IMR-90 (cell line): ENCODE data around the gene CDK11B. TPM values are rescaled to one million over a fixed set of nuclear protein-coding genes. Genes with fewer than 3 reads are reported as not detected.

Experiments used
- ATAC-seq: fragments of 200-7000 bp; cut with Tn5 transposase; 2 replicates; pipeline ENCODE4 v1.9.1; 2020; ENCODE audit warnings: low read depth, mild to moderate bottlenecking, moderate library complexity
- BruUV-seq: library from RNA; stranded (reverse); fragments of 400-500 nt; replicated peaks from 2 replicates; lab custom pipeline; 2021; lab: Mats Ljungman, UMichigan
- CTCF ChIA-PET: fragments of 300-600 bp; formaldehyde crosslinking; extraction: SDS; loops from one replicate; lab custom pipeline; 2021; ENCODE audit warnings: antibody characterized with exemption; lab: Yijun Ruan, JAX
- POLR2A ChIA-PET: fragments of 300-600 bp; sonication (Branson Sonifier 250); formaldehyde crosslinking; loops from one replicate; lab custom pipeline; 2022; ENCODE audit warnings: antibody characterized with exemption; ENCODE audit not compliant: unreplicated experiment; lab: Charles Lee
- DNase-seq: peaks from one replicate; pipeline ENCODE4 v3.0.0; 2013
- H2AFZ ChIP-seq: replicated peaks from 2 replicates; pipeline ENCODE3; 2013; ENCODE audit warnings: low read length, mild to moderate bottlenecking; ENCODE audit not compliant: poor library complexity
- H2AK5ac ChIP-seq: 2 replicates; pipeline ENCODE4 v1.6.1; 2013; ENCODE audit warnings: low read depth, low read length, inconsistent platforms
- H2AK9ac ChIP-seq: replicated peaks from 2 replicates; pipeline ENCODE3; 2013; ENCODE audit warnings: mild to moderate bottlenecking, low read depth, low read length, moderate library complexity; ENCODE audit not compliant: poor library complexity
- H2BK120ac ChIP-seq: 2 replicates; pipeline ENCODE4 v1.6.1; 2013; ENCODE audit warnings: low read depth, low read length, inconsistent platforms
- H2BK15ac ChIP-seq: 3 replicates; pipeline ENCODE4 v1.6.1; 2013; ENCODE audit warnings: low read depth, low read length, inconsistent platforms
- H2BK20ac ChIP-seq: 2 replicates; pipeline ENCODE4 v1.6.1; 2013; ENCODE audit warnings: low read depth, mild to moderate bottlenecking, inconsistent platforms, low read length, moderate library complexity
- H2BK5ac ChIP-seq: 2 replicates; pipeline ENCODE4 v1.6.1; 2013; ENCODE audit warnings: mild to moderate bottlenecking, low read depth, low read length, inconsistent platforms; ENCODE audit not compliant: poor library complexity, severe bottlenecking
- H3K14ac ChIP-seq: replicated peaks from 2 replicates; pipeline ENCODE4 v1.6.1; 2013; ENCODE audit warnings: low read depth, low read length, inconsistent platforms
- H3K18ac ChIP-seq: 2 replicates; pipeline ENCODE4 v1.6.1; 2013; ENCODE audit warnings: low read depth, low read length, control low read depth
- H3K23ac ChIP-seq: 2 replicates; pipeline ENCODE4 v1.6.1; 2013; ENCODE audit warnings: low read depth, low read length, inconsistent platforms
- H3K27ac ChIP-seq: 2 replicates; pipeline ENCODE4 v1.5.1; 2013; ENCODE audit warnings: mild to moderate bottlenecking, control low read depth, low read length; ENCODE audit not compliant: insufficient read depth
- H3K27me3 ChIP-seq: 2 replicates; pipeline ENCODE4 v1.6.1; 2013; ENCODE audit warnings: low read length; ENCODE audit not compliant: control insufficient read depth, insufficient read depth
- H3K36me3 ChIP-seq: 2 replicates; pipeline ENCODE4 v1.6.1; 2013; ENCODE audit warnings: low read length, mixed read lengths; ENCODE audit not compliant: control insufficient read depth, insufficient read depth
- H3K4ac ChIP-seq: 2 replicates; pipeline ENCODE4 v1.6.1; 2013; ENCODE audit warnings: low read depth, low read length, inconsistent platforms
- H3K4me1 ChIP-seq: 2 replicates; pipeline ENCODE4 v1.6.1; 2013; ENCODE audit warnings: low read length, mixed read lengths; ENCODE audit not compliant: control insufficient read depth, insufficient read depth
- H3K4me2 ChIP-seq: 2 replicates; pipeline ENCODE4 v1.6.1; 2013; ENCODE audit warnings: low read depth, mild to moderate bottlenecking, control low read depth, low read length, moderate library complexity
- H3K4me3 ChIP-seq: 2 replicates; pipeline ENCODE4 v1.5.1; 2013; ENCODE audit warnings: low read depth, mild to moderate bottlenecking, control low read depth, low read length, moderate library complexity; ENCODE audit not compliant: insufficient read depth
- H3K56ac ChIP-seq: 2 replicates; pipeline ENCODE4 v1.6.1; 2013; ENCODE audit warnings: low read length, inconsistent platforms; ENCODE audit not compliant: insufficient read depth; ENCODE audit errors: extremely low read depth
- H3K79me1 ChIP-seq, 2 experiments: 2 replicates each; pipeline ENCODE4 v1.6.1; 2013; ENCODE audit warnings: low read length in 2 of 2, inconsistent platforms in 1 of 2, low read depth in 1 of 2
- H3K9ac ChIP-seq: 2 replicates; pipeline ENCODE4 v1.6.1; 2013; ENCODE audit warnings: low read depth, low read length, control low read depth
- H3K9me1 ChIP-seq: 2 replicates; pipeline ENCODE4 v1.6.1; 2013; ENCODE audit warnings: low read length, inconsistent platforms; ENCODE audit not compliant: insufficient read depth
- H3K9me3 ChIP-seq: 2 replicates; pipeline ENCODE4 v1.6.1; 2013; ENCODE audit warnings: low read length; ENCODE audit not compliant: control insufficient read depth, insufficient read depth
- H4K20me1 ChIP-seq: 2 replicates; pipeline ENCODE4 v1.6.1; 2013; ENCODE audit warnings: low read length, inconsistent platforms; ENCODE audit not compliant: insufficient read depth
- H4K5ac ChIP-seq: 2 replicates; pipeline ENCODE4 v1.6.1; 2013; ENCODE audit warnings: mild to moderate bottlenecking, low read depth, low read length, control low read depth
- H4K8ac ChIP-seq, 2 experiments: 2 replicates each; pipeline ENCODE4 v1.6.1; 2013; ENCODE audit warnings: low read depth in 2 of 2, low read length in 2 of 2, control low read depth in 1 of 2, inconsistent platforms in 1 of 2
- H4K91ac ChIP-seq: 2 replicates; pipeline ENCODE4 v1.6.1; 2013; ENCODE audit warnings: low read depth, low read length, inconsistent platforms; ENCODE audit not compliant: insufficient read depth
- BHLHE40 ChIP-seq: fragments of 150-350 bp; IDR thresholded peaks from 2 replicates; pipeline ENCODE4 v1.6.1; 2016; ENCODE audit warnings: mild to moderate bottlenecking, low read depth, low read length
- CEBPB ChIP-seq: IDR thresholded peaks from 2 replicates; pipeline ENCODE4 v1.6.1; 2012; ENCODE audit warnings: low read depth, low read length, improper control_type of control experiment
- CHD1 ChIP-seq: IDR thresholded peaks from 2 replicates; pipeline ENCODE4 v1.6.1; 2012; ENCODE audit warnings: low read depth, low read length, improper control_type of control experiment
- CTCF ChIP-seq: conservative IDR thresholded peaks from 2 replicates; pipeline ENCODE4 v1.5.1; 2012; ENCODE audit warnings: mild to moderate bottlenecking, low read depth, low read length, improper control_type of control experiment
- FOS ChIP-seq: fragments of 150-350 bp; IDR thresholded peaks from 2 replicates; pipeline ENCODE4 v1.6.1; 2016; ENCODE audit warnings: low read depth, low read length
- MAFK ChIP-seq: IDR thresholded peaks from 2 replicates; pipeline ENCODE4 v1.6.1; 2012; ENCODE audit warnings: low read depth, low read length, improper control_type of control experiment
- MAZ ChIP-seq: IDR thresholded peaks from 2 replicates; pipeline ENCODE4 v1.6.1; 2012; ENCODE audit warnings: low read depth, mild to moderate bottlenecking, low read length, improper control_type of control experiment, moderate library complexity, borderline replicate concordance
- MXI1 ChIP-seq: IDR thresholded peaks from 2 replicates; pipeline ENCODE4 v1.6.1; 2012; ENCODE audit warnings: low read depth, mild to moderate bottlenecking, low read length, moderate library complexity, borderline replicate concordance
- NFE2L2 ChIP-seq: fragments of 150-350 bp; IDR thresholded peaks from 2 replicates; pipeline ENCODE4 v1.6.1; 2016; ENCODE audit warnings: low read depth, mild to moderate bottlenecking, low read length
- POLR2A ChIP-seq: IDR thresholded peaks from 2 replicates; pipeline ENCODE4 v1.6.1; 2012; ENCODE audit warnings: mild to moderate bottlenecking, low read depth, low read length
- RCOR1 ChIP-seq: IDR thresholded peaks from 2 replicates; pipeline ENCODE4 v1.6.1; 2012; ENCODE audit warnings: mild to moderate bottlenecking, low read length, improper control_type of control experiment; ENCODE audit not compliant: insufficient replicate concordance
- SMC3 ChIP-seq: fragments of 150-350 bp; IDR thresholded peaks from 2 replicates; pipeline ENCODE4 v1.6.1; 2016; ENCODE audit warnings: low read depth, mild to moderate bottlenecking, antibody characterized with exemption, low read length, moderate library complexity
- WGBS, 2 experiments: methylation state at CpG; one replicate each; pipeline versions ENCODE4 v1.1.5 to v1.1.7; 2013; ENCODE audit warnings: missing lambda C conversion rate in 2 of 2; ENCODE audit not compliant: insufficient read length in 1 of 2; ENCODE audit errors: extremely low coverage in 2 of 2; 5-methylcytosine and 5-hydroxymethylcytosine counted together
- dilution Hi-C: fragments of 300-500 bp; cut with HindIII; formaldehyde crosslinking; loops from one replicate; pipeline ENCODE4 v1.14.3; 2018; ENCODE audit warnings: low sequenced_read_pairs; ENCODE audit not compliant: unreplicated experiment
- in situ Hi-C: fragments of 300-500 bp; cut with MboI; formaldehyde crosslinking; loops from 3 replicates; pipeline ENCODE4 v1.14.3; 2019; ENCODE audit warnings: low sequenced_read_pairs, inconsistent platforms, mixed read lengths
- intact Hi-C: fragments of 100-400 bp; cut with micrococcal nuclease; formaldehyde crosslinking; loops from 2 replicates; pipeline ENCODE4 v1.10.0; 2022
- polyA plus RNA-seq, 3 experiments: library from polyadenylated mRNA; depleted of rRNA; stranded (reverse); fragments of >200 nt; gene quantifications; 2 replicates each; pipeline ENCODE4 v1.2.3, GENCODE V29; 2012; ENCODE audit warnings: low replicate concordance in 1 of 3
- total RNA-seq: library from RNA; depleted of rRNA; stranded (reverse); fragments of >200 nt; gene quantifications from 2 replicates; pipeline ENCODE4 v1.2.3, GENCODE V29; 2012
- TF ChIP-seq, protein P1 (sequence below): fragments of 150-350 bp; IDR thresholded peaks from 2 replicates; pipeline ENCODE4 v1.6.1; 2017; ENCODE audit warnings: mild to moderate bottlenecking, antibody characterized with exemption, low read length, low read depth
- TF ChIP-seq, protein P2 (sequence below): fragments of 150-350 bp; IDR thresholded peaks from 2 replicates; pipeline ENCODE4 v1.6.1; 2016; ENCODE audit warnings: low read depth, mild to moderate bottlenecking, low read length, moderate library complexity, borderline replicate concordance

The CDK11B gene
- total and polyA plus RNA-seq, 2 of the 4 experiments (the other 2 are of a cell fraction) = 8.2 to 19.1 TPM

GRCh38 chr1:1622788-1623094, 36.1 kb downstream of the CDK11B start:
- Histone ChIP-seq H2BK20ac (no peak overlapping the region), H3K4me2 (no peak overlapping the region), H3K9ac (no peak overlapping the region), H2BK15ac (no peak overlapping the region), H3K23ac (no peak overlapping the region), H3K9me3 (no peaks in the 10 kb centered on the region), H2AK9ac (no peak overlapping the region), H4K5ac (no peak overlapping the region), H3K4me1 (peaks cover 3% of the 10 kb centered on the region; the same call in 1 of the 2 replicates), H3K4me3 (no peak overlapping the region), H3K79me1 (peaks cover 0 to 34% of the 10 kb centered on the region in 2 experiments; a peak in 3 of 4 replicates), H2BK5ac (no peak overlapping the region), H3K9me1 (no peaks in the 10 kb centered on the region), H4K91ac (no peak overlapping the region), H3K27ac (no peak overlapping the region), H3K14ac (no peak overlapping the region), H4K8ac (no peak overlapping the region), H3K18ac (no peak overlapping the region), H2AFZ (no peak overlapping the region), H3K36me3 (peaks cover 30% of the 10 kb centered on the region; the same call in 1 of the 2 replicates), H2BK120ac (no peak overlapping the region), H4K20me1 (peaks cover 30% of the 10 kb centered on the region), H3K27me3 (no peaks in the 10 kb centered on the region), H2AK5ac (no peak overlapping the region), H3K4ac (no peak overlapping the region), H3K56ac (no peak overlapping the region)
- TF ChIP-seq, protein P1, sequence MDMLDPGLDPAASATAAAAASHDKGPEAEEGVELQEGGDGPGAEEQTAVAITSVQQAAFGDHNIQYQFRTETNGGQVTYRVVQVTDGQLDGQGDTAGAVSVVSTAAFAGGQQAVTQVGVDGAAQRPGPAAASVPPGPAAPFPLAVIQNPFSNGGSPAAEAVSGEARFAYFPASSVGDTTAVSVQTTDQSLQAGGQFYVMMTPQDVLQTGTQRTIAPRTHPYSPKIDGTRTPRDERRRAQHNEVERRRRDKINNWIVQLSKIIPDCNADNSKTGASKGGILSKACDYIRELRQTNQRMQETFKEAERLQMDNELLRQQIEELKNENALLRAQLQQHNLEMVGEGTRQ = no peak
- no peak for TF ChIP-seq MAFK
- TF ChIP-seq, protein P2, sequence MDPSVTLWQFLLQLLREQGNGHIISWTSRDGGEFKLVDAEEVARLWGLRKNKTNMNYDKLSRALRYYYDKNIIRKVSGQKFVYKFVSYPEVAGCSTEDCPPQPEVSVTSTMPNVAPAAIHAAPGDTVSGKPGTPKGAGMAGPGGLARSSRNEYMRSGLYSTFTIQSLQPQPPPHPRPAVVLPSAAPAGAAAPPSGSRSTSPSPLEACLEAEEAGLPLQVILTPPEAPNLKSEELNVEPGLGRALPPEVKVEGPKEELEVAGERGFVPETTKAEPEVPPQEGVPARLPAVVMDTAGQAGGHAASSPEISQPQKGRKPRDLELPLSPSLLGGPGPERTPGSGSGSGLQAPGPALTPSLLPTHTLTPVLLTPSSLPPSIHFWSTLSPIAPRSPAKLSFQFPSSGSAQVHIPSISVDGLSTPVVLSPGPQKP = no peak
- TF ChIP-seq MAZ = no peak
- no peak for TF ChIP-seq FOS
- TF ChIP-seq POLR2A = no peak
- TF ChIP-seq BHLHE40 = no peak
- TF ChIP-seq CHD1 = no peak
- no peak for TF ChIP-seq CEBPB
- no peak for TF ChIP-seq SMC3
- no peak for TF ChIP-seq CTCF
- no peak for TF ChIP-seq NFE2L2
- no peak for TF ChIP-seq RCOR1
- no peak for TF ChIP-seq MXI1
- intact Hi-C loops = no loop called here
- POLR2A ChIA-PET = no interaction called here
- BruUV-seq = no TSS peak
- WGBS, 2 experiments = 97% methylated on average over 5 of the region's 17 CpGs; no CpG with 5 or more reads in 1 of the 2 experiments
- DNase-seq (no peak), ATAC-seq (no peak)
- CTCF ChIA-PET = no interaction called here
- dilution Hi-C loops = no loop called here
- in situ Hi-C loops = no loop called here
